Left renal cortex interstitium (tissue), 4 donors: ENCODE results near the gene RNF187. TPM values are rescaled to one million over a fixed set of nuclear protein-coding genes. Genes with fewer than 3 reads are reported as not detected.
"Not testable (repeated sequence)": the region's sequence is repeated elsewhere in the genome, so short reads cannot be mapped to it uniquely, and the experiment has no call there.

Source experiments
- DNase-seq, 4 donors: peaks; one replicate each; pipeline ENCODE4 v3.0.0-alpha.2; 2013; ENCODE audit warnings: low read depth in 4 of 4, low spot score in 2 of 4, missing footprints in 1 of 4
- polyA plus RNA-seq, 4 donors: library from polyadenylated mRNA; unstranded; fragments of 120-200 nt; gene quantifications; one replicate each; pipeline ENCODE4 v1.2.1, GENCODE V29; 2013; ENCODE audit not compliant: insufficient read length in 4 of 4

The RNF187 gene
- polyA plus RNA-seq, 4 donors, result 81.4 to 110 (median 83.1) TPM

DNA sequence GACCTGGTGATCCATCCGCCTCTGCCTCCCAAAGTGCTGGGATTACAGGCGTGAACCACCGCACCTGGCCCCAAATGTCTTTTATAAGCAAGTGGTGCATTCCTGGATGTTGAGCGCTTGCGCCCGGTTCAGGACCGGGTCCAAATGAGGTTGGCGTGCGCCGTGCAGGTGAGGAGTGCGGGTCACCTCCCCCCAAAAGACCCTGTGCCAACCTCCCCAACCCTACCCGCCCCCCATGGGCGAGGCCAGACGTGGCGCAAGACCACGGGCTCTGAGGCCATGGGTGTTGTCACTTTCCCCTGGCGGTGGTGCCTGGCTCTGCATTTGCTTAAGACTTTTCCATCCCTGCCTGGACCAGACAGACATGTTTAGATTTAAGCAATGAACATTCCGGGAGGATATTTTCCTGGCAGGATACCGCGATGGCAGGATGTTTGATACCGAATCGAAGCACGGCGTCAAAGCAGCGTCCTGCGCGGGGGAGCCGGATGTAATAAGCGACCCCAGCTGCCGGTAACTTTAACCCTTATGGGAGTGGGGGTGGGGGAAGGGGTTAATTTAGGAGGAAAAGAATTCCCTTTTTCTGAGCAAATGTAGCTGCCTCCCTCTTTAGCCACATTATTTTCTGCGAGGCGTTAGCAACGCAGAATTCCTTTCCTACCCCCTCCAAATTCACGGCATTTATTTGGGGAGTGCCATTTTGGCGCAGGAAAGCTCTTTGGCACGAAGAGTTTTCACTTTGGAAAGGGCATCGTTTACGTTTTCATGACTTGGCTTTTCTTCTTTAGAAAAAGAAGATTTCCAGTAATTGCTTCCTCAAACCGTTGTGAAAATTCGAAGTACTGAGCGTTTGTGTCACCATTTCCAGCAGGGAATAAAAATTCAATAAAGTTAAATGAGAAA lies 27.8 kb upstream of the RNF187 start:
- no peak for DNase-seq

DNA sequence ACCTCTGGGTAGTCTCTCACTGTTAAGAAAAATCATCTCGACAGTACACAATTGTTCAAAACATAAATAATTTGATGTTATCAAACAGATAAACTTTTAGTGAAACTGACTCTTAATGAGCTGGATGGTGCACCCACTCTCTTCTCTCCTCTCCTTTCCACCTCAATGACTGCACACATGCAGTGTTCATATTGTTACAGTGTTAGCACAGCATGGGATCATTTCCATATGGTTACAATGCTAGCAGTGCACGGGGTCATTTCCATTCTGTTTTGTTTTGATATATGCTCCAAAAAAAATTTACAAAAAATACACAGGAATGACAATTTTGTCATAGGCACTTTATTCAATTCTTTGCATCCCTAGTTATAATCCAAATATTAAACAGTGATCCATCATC lies 26.4 kb upstream of the RNF187 start:
- DNase-seq, result no peak

DNA sequence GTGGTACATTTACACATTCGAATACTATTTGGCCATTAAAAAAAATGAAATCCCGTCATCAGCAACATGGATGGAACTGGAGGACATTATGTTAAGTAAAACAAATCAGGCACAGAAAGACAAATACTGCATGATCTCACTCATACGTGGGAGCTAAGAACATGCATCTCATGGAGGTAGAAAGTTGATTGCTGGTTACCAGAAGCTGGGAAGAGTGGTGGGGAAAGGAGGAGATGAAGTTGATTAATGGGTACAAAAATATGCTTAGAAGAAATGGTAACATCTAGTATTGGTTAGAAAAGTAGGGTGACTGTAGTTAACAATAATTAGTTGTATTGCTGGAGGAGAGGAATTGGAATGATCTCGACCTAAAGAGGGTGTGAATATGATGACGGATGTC lies 24.6 kb upstream of the RNF187 start:
- DNase-seq, result no peak

DNA sequence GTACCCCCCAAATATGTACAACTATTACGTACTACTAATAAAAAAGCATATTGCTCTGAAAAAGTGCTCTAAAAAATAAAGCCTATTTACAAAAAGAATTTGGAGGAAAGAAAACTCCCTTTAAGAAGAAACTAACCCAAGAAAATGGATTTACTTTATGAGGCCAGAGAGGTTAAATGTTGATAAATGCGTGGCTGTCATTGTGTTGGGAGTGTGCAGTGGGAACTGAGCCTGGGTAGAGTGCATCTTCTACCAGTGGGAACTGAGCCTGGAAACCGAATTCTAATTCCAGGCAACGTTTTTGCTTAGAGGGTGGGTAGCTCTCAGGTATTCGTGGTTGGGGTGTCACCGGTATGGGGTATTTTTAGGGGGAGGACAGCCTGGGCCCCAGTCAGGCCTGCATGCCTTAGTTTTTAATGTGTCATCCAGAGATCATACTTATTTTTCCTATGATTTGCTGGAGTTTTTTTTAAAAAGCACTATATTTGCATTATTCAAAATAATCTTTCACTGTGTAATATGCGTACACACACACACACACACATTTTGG lies 24.1 kb upstream of the RNF187 start:
- DNase-seq, result no peak

DNA sequence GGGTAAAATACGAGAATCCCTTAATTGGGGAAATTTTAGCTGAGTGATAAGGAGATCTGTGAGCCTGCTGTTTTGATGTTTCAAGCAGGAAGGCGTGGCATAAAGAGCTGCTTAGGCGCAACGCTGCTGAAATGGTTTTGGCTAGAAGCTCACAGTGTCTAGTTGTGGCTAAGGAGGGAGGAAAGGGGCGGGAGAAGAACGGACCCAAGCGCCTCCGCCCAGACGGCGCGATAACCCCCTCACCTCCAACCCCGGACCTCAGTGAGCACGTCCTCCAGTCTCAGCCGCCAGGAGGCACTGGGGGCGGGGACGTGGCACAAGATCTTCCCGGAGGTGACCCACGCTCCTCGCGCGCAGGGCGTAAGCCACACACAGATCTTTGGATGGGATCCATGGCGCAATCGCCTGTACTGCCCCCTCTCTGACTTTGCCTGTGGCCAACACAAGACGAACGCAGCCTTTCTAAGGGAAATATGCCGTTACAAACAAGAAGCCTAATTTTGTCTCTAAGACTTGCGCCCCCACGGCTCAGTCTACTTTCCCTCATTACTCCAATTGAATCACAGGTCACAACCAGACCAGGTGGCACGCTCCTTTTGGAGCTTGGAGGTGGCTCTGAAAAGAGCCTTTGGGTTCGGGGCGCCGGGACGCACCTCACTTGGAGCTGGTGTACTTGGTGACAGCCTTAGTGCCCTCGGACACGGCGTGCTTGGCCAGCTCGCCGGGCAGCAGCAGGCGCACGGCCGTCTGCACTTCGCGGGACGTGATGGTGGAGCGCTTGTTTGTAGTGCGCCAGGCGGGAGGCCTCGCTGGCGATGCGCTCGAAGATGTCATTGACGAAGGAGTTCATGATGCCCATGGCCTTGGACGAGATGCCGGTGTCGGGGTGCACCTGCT lies 23.4 kb upstream of the RNF187 start:
- DNase-seq, result no peak

DNA sequence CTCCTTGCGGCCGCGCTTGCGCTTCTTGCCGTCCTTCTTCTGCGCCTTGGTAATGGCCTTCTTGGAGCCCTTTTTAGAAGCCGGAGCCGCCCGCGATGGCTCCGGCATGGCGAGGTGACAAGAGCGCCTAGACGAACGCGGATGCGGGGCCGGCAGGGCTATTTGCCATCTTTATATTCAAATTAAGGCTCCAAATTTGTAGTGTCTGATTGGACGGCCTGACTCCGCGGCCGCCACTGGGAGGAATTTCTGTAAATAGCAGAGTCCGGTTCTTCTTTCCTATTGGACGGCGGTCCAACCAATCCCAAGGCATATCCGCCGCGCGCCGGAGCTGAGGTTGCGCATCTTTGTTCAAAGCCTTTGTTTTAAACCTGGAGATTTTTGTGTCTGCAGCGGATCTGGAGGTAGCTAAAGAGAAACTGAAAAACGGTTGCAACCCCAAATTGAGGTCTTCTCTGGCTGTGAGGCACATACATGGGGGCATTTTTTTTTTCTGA lies 22.6 kb upstream of the RNF187 start:
- DNase-seq, result peak in 3 of 4 donors; percentile 82 to 86 (median 85)

DNA sequence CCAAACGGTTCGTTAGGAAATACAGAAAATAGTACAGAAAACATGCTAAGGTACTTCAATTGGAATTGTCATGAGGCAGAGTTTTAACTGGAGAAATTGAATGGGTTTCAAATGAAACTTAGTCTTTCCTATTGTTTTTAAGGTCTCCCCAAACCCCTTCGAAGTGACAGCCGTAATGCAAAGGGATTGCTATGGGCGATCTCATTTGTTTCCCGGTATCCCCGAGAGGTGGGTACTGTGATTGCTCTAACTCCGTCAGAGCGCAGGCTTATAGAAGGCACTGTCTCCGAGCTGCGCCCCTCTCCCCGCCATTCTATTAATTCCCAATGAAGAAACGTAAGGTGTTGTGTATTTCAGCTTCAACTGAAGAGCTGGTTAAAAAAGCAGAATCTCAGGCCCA lies 22.0 kb upstream of the RNF187 start:
- no peak for DNase-seq

DNA sequence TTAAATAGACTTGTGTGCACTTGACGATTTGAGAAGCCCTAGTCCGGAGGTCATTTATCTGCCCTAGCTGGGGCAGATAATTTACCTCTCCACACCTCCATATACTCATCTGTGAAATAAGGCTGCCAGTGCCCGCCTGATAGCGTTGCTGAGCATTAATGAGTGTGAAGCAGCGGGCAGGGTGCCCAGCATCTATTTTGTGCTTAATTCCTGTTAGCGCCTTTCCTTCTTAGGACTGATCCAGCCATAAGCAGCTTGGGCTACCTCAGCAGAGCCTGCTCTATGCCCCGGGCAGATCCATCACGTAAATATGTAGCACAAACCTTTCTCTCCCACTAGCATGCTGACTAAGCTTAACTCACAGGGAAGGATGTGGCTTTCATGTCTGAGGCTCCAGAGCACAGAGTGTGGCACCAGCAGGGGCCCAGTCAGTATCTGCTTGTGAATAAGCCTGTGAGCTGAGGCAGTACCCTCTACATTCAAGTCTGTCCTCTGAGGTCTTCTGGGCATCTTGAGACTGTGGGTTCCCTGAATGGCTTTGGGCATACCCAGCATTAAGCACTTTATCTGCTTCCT lies 21.5 kb upstream of the RNF187 start:
- DNase-seq, result no peak

DNA sequence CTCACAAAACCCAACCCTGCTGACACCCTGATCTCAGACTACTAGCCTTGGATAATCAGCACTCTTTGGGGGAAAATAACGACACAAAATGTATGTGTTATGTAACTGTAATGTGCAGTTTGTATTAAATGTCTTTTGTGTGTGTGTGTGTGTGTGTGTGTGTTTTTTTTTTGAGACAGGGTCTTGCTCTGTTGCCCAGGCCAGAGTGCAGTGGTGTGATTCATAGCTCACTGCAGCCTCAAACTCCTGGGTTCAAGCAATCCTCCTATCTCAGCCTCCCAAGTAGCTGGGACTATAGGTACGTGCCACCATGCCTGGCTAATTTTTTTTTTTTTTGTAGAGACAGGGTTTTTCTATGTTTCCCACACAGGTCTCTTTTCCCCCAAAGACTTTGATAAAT lies 19.0 kb upstream of the RNF187 start:
- not testable (repeated sequence) for DNase-seq

DNA sequence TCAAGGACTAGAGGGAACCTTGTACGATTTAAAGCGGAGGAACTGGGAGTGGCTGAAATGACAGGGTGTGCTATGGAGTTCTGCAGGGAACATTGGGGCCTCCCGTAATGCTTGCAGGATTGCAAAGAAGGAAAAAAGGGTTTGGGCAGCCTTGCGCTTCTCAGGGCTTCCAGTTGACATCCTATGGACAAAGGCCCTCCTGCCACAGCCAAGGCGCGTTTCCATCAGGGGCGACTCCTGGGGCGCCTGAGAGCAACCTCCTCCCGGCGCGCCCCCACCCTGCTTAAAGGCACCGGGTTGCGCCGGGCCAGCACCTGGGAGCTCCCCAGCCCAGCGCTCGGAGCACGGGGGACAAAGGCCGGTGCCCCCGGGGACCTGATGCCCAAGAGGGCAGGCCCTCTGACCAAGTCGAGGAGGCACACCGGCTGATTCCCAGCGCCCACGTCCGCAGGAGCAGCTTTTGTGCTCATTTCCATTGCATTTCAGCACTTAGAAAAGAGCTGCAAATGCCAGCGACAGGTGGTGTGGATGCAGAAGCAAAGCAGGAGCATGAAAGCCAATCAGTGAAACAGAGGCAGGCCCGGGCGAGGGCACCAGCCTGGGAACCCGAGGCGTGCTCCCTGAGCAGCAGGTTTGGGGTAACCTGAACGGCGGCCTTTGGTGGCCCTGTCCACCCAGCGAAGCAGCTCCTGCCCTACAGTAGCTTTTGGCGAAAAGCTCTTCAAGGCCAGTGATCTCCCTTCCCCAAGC lies 17.6 kb upstream of the RNF187 start:
- DNase-seq, result no peak

DNA sequence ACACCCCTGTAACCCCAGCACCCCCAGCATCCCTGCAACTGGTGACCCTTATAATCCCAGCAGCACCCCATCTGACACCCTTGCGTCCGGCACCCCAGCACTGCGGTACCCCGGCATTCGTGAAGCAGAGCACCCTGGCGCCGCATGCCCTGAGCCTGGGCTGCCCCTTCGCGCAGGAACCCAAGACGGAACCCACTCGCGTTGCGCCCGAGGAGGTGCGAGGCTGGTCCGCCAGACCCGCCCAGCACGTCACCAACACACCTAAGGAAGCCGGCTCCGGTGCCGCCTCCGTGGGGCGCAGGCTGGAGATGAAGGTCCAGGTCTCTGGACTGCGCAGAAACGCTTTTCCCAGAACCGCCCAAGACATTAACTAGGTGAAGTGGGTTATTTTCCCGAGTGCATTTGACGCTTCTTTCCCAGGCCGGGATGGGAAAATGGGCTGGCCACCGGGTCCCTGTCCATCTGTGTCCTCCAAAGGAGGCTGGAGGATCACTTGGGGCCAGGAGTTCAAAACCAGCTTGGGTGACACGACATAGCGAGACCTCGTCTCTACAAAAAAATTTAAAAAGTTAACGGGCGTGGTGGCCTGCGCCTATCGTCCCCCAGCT lies 15.9 kb upstream of the RNF187 start:
- no peak for DNase-seq

DNA sequence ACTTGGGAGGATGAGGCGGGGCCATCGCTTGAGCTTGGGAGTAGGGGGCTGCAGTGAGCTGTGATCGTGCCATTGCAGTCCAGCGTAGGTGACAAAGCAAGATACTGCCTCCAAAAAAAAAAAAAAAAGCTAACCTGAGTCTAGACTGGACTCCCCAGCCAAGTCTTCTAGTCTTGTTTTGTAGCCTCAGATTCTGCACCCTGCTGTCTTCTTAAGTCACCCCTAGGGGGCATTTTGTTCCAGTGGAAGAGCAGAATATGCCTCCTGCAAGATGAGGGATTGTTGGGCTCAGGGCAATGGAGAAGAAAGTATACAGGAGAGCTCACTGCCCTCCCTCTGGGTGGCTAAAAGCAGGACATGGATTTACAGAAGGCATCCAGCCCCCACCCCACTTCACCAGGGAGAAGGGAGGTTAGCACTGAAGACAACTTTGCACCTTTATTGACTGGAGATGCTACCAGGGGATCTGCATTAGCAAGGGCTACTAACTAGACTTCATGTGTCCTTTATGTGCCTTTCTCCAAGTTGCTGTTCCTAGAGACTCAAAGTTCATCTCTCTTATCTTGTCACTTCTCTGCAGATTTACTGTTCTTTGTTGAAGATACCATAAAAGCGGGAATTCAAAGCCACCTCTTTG lies 15.3 kb upstream of the RNF187 start:
- no peak for DNase-seq

DNA sequence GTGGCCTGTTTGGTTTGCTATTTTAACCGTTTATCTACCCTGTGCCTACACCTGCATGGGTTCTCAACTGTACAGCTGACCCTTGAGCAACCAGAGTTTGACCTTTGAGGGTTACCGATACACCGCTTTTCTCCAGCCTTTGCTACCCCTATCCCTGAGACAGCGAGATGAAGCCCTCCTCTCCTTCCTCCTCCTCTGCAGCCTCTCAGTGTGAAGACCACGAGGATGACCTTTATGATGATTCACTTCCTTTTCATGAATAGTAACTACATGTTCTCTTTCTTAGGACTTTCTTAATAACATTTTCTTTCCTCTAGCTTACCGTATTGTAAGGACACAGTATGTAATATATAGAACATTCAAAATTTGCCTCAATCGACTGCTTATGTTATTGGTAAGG lies 14.5 kb upstream of the RNF187 start:
- DNase-seq, result no peak

DNA sequence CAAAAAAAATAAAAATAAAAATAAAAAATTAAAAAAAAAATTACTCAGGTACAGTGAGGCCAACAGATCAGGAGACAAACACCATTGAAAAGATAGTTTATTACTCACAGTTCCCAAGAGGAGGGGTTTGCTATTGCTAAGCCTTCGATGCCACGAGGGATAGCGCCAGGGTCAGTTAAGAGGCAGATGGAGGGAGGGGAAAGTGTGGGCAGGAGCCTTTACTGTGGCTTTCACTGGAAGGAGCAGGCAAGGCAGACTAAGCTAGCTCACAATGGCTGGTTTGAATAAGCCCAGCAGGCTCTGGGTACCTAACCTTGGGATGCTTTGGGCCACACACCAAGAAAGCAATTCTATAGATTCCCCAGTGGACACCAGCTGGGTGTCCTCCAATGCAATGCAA lies 12.7 kb upstream of the RNF187 start:
- no peak for DNase-seq

DNA sequence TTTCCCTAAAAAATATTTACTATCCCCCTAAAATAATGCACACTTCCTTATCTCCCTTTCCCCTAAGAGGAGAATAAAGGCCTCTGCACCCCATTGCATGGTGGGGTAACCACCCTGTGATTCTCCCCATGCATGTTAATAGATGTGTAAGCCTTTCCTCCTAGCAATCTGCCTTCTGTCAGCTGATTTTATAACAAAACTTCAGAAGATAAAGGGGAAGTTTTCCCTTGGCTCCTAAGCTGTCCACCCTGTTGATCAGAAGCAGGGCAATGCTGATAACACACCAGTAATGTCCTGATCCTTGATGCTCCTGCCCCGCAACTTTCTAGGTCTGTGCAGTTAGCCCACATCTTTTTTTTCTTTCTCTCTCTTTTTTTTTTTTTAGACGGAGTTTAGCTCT lies 11.4 kb upstream of the RNF187 start:
- DNase-seq, result no peak

DNA sequence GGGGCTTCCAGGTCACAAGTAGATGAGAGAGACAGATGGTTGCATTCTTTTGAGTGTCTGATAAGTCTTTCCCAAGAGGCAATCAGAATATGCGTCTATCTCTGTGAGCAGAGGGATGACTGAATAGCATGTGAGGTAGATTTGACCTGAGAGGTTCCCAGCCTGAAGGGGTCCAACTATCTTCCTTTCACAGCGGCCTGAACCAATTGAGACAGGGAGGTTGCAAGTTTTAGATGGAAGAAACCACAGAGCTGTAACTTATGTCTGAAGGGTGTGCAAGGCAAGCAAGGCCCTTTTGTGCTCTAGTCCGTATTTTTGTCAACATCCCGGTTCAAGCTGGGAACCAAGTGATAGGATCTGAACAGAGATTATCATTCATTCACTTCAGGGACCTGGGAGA lies 9.9 kb upstream of the RNF187 start:
- DNase-seq, result no peak

DNA sequence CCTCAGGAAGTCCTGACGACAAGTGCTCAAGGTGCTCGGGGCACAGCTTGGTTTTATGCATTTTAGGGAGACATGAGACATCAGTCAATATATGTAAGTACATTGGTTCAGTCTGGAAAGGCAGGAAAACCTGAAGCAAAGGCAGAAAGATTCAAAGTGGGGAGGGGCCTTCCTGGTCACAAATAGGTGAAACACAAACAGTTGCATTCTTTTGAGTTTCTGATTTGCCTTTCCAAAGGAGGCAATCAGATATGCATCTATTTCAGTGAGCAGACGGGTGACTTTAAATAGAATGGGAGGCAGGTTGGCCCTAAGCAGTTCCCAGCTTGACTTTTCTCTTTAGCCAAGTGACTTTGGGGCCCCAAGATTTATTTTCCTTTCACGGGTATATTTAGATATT lies 8.9 kb upstream of the RNF187 start:
- no peak for DNase-seq

DNA sequence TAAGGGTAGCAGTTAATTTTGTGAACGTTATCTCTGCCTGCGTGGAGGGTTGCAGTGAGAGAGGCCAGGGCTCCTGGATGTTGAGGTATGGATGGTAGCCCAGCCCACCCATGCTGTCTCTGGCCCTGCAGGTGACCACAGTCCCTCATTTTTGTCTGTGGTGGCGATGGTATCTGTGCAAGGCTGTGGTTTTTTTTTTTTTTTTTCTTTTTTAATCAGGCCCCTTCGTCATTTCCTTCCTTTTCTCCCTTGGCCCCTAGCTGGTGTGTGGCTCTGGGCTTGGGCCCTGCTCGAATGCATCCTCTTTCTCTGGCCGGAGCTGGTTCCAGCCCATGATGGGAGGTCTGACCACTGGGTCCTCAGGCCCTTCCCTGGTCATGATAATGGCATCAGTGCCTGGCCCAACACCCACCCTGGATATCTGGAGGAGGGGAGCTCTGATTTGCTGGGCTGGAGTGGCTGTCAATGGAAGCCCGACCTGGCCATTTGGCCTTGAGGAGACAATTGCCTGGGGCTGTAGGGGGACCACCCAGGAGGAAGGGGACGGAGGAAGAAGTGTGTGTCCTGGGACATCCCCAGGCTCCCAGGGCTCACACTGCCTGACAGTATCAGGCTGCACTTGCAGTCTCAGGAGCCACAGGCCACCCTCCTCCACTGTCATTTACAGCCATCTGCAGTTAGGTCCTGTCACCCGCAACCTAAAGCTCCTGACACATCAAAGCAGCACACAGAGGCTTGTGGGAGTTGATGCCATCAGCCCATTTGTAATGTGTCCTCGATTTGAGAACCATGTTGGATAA lies 8.1 kb upstream of the RNF187 start:
- no peak for DNase-seq
